Inflammatory macrophage treated with lipopolysaccharide for 4 hours (primary cell): ENCODE results near the gene OR7A10.

ENCODE experiments used
- DNase-seq: peaks from one replicate; pipeline ENCODE4 v3.0.0-alpha.2; 2020

The OR7A10 gene

GRCh38 chr19:14848822-14849221, at the start of gene OR7A10:
Gene OR7A10 (minus strand): TSS chr19:14848922. CDS start chr19:14841877, 7,045 bp downstream.
- DNase-seq = no peak

- DNase-seq = no peak
These were observed 42.1 kb upstream of the OR7A10 start for GRCh38 chr19:14890643-14891379.

- no peak for DNase-seq
These were observed 41.4 kb upstream of the OR7A10 start for GRCh38 chr19:14889994-14890642.

- DNase-seq = no peak
These were observed 37.3 kb upstream of the OR7A10 start, which contains the start of gene OR7A17 for GRCh38 chr19:14886032-14886431. Gene OR7A17 (minus strand): TSS chr19:14886132. CDS start chr19:14881355, 4,777 bp downstream.

DNA sequence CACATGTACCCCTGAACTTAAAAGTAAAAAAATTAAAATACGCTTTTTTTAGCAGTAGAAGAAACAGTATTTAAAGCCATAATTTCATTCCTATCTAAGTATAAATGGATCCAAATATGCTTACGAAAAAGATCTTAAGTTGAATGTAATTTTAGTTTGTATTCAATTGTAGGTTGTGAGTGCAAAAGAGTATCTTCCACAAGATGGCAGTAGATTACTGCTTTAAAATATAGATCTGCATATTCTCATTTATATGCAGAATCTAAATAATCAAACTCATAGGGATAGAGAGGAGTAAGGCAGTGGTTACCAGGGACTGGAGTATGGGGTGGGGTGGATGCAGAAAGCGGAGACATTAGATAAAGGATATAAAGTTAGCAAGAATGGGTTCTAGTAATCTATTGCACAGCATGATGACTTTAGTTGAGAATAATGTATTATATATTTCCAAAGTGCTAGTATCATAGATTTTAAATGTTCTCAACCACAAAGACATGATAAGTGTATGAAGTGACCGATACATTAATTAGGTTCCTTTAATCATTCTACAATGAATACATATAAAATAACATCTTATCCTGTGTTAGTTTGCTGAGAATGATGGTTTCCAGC, 23.0 kb upstream of the OR7A10 start:
- DNase-seq = peak; percentile 55

DNA sequence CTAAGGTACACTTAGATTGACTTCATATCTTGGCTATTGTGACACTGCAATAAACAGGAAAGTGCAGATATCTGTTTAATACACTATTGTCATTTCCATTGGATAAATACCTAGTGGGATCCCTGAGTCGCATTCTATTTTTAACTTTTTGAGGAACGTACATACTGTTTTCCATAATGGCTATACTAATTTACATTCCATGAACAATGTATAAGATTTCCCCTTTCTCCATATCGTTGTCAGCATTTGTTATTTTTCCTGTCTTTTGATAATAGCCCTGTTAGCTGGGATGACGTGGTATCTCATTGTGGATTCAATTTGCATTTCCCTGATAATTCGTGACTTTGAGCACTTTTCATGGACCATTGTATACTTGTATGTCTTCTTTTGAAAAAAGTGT, 19.8 kb upstream of the OR7A10 start:
- DNase-seq = no peak

GRCh38 chr19:14843578-14843977, 5.1 kb downstream of the OR7A10 start:
- no peak for DNase-seq

DNA sequence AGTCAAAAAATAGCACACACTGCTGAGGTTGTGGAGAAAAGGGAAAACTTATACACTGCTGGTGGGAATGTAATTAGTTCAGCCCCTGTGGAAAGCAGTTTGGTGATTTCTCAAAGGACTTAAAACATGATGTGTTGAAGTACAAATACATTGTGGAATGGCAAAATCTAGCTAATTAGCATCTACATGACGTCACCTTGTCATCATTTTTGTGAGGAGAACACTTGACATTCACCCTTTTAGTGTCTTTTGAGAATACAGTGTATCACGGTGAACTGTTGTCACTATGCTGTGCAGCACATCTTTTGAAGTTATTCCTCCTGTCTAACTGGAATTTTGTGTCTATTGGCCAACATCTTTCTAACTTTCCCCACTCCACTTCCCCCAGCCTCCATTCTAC, 5.6 kb downstream of the OR7A10 start:
- no peak for DNase-seq

- DNase-seq = no peak
These were observed 8.5 kb downstream of the OR7A10 start for GRCh38 chr19:14840206-14840605.

GRCh38 chr19:14837391-14837790, 11.3 kb downstream of the OR7A10 start:
- no peak for DNase-seq

DNA sequence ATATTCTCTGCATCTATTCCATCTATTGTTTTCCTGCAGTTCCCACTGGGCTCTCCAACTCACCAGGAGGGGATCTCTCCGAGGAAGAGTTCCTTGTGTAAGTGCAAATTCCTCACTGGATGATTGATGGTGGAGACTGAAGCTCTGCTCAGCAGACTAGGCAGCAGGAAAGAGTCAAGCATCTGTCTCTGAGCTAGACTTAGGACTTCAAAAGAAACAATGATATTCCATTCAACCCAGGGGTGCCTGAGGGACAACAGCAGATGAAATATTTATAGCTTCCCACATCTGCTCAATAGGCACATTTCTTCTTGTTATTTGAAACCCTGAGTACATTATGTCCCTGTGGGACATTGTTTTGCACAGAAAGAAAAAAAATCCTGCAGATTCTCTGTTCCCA, 13.7 kb downstream of the OR7A10 start, which contains the start of the genes OR7A5 and OR7C1:
Gene OR7A5, minus strand, starts transcription at position 175 of the 400 bp plus-strand sequence. CDS start 6,944 bp downstream, outside the sequence.
Gene OR7C1, minus strand, starts transcription at position 175 of the 400 bp plus-strand sequence. CDS start 35,049 bp downstream, outside the sequence.
- no peak for DNase-seq

- DNase-seq = no peak
These were observed 18.0 kb downstream of the OR7A10 start for GRCh38 chr19:14830702-14831101.

DNA sequence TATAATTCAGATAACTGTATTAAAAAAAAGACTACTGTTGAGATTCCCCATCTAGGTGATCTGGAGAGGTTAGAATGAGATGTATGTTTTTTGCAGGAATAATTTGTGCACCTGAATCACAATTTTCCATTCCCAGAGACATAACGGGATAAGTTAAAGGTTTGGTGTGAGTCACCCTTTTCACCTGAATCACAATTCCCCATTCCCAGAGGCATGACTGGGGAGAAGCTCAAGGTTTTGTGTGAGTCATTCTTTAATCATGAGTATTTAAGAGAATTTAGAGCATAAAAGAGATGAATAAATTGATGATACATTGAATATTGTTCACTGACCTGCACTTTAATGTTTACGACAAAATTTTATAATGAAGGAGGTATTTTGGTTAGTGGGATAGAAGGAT, 22.7 kb downstream of the OR7A10 start:
- DNase-seq = no peak

DNA sequence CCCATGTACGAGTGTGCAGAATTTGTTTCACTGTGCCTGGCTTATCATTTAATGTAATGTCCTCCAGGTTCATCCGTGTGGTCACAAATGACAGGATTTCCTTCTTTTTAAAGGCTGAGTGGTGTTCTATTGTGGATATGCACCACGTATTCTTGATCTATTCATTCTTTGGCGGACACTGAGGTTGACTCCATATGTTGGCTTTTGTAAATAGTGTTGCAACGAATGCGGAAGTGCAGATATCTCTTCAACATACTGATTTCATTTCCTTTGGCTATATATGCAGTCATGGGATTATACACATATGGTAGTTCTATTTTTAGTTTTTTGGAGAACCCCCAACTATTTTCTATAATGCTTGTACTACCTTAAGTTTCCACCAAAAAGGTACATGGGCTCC, 26.8 kb downstream of the OR7A10 start:
- peak; percentile 65 for DNase-seq

DNA sequence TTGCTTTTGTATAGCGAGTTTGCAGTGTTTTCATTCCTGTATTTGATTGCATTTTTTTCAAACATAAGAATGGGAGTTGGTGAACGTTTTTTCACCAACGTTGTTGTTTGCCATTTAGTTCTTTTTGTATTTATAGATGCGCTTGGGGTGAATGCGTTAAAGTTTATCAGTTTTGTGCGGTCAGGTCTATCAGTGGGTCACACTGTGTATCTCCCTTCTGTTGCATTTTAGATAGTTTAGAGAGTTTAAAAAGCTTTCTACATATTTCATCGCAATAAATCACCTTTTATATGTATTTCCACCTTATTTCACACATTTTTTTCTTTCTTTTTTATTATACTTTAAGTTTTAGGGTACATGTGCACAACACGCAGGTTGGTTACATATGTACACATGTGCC, 30.1 kb downstream of the OR7A10 start:
- DNase-seq = no peak

GRCh38 chr19:14817052-14817451, 31.7 kb downstream of the OR7A10 start:
- DNase-seq = no peak

- DNase-seq = no peak
These were observed 33.6 kb downstream of the OR7A10 start for GRCh38 chr19:14814982-14815652.

GRCh38 chr19:14809272-14810057, 39.3 kb downstream of the OR7A10 start:
- no peak for DNase-seq

- peak; percentile 17 for DNase-seq
These were observed 44.0 kb downstream of the OR7A10 start for GRCh38 chr19:14804765-14805164.

DNA sequence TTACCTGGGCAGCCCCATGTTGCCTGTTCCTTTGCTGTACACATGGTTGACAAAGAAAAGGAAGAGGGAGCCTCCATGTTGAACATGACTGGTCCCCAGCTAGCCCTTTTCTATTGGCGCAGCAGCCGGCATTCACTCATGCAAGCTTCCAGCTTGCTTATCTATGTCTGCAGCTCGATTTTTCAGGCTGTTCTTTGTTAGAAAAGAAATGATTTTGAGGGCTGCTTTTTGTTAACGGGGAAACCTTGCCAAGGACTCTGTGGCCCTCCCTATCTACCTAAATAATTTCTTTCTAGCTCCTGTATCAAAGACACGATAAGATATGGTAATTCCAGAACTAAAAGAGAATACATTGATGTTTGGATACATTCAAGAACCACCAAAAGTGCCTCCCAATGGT, 50.0 kb downstream of the OR7A10 start:
- no peak for DNase-seq

DNA sequence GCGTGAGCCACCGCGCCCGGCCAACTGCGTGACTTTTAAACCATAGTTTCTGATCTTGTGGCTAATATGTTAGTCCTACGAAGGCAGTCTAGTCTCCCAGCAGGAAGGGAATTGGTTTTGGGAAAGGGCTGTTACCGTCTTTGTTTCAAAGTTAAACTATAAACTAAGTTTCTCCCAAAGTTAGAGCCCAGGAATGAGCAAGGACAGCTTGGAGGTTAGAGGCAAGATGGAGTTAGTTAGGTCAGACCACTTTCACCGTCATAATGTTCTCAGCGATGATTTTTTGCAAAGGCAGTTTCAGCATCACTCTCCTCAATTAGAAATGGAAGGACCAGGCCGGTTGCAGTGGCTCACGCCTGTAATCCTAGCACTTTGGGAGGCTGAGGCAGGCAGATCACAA, 52.7 kb downstream of the OR7A10 start:
- DNase-seq = no peak

GRCh38 chr19:14795078-14795721, 53.5 kb downstream of the OR7A10 start:
- DNase-seq = peak; percentile 61
